IPS-NIHi11 (cell line): Measurements from ENCODE around the gene ATP8B1.
A peak's percentile ranks its signal among the peaks of the same experiment; 100 is the strongest.

Experiments used
- DNase-seq: peaks from one replicate; pipeline ENCODE4 v3.0.0; 2012; ENCODE audit warnings: mixed read lengths, low spot score

Gene ATP8B1

DNA sequence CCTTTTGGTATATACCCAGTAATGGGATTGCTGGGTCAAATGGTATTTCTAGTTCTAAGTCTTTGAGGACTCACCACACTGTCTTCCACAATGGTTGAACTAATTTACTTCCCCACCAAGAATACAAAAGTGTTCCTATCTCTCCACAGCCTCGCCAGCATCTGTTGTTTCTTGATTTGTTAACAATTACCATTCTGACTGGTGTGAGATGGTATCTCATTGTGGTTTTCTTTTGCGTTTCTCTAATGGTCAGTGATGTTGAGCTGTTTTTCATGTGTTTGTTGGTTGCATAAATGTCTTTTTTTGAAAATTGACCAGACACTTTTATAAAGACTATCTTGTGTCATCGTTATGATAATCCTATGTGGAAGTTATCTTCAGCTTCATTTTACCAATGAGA is 16.0 kb upstream of the ATP8B1 start:
- no peak for DNase-seq

DNA sequence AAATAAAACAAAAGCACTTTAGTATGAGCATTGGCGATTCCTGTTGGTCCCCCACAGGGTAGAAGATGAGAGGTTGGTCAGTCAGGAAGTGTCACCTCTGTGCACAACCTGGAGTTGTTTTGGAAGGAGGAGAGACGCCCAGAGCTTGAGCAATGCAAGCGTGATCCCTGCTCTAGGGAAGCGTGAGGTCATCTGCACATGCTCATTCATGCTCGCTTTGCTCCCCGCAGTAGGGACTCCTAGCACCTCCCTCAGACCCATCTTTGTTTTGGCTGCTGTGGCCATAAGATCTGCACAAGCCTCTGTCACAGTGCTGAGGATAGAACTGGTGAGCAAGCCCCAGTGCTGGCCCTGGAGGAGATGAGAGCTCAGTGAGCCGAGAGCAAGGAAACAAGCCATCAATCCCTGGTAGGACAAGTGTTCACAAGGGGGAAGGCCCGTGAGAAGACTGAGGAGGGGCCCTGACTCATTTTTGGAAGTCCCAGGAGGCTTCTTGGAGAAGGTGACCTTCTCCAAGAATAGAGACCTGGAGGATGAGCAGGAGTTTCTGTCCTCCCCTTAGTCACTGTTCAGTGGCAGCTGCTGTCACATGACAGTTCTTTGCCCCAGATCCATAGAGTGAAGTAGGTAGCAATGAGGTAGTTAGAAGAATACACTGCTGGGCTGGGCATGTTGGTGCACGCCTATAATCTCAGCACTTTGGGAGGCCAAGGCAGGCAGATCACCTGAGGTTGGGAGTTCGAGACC is 13.3 kb upstream of the ATP8B1 start:
- no peak for DNase-seq

GRCh38 chr18:57814555-57814954 is 11.4 kb upstream of the ATP8B1 start:
- DNase-seq, result no peak

GRCh38 chr18:57813245-57813644 is 10.1 kb upstream of the ATP8B1 start:
- DNase-seq, result peak; percentile 18

- no peak for DNase-seq
These were observed 9.0 kb upstream of the ATP8B1 start for GRCh38 chr18:57812126-57812477.

DNA sequence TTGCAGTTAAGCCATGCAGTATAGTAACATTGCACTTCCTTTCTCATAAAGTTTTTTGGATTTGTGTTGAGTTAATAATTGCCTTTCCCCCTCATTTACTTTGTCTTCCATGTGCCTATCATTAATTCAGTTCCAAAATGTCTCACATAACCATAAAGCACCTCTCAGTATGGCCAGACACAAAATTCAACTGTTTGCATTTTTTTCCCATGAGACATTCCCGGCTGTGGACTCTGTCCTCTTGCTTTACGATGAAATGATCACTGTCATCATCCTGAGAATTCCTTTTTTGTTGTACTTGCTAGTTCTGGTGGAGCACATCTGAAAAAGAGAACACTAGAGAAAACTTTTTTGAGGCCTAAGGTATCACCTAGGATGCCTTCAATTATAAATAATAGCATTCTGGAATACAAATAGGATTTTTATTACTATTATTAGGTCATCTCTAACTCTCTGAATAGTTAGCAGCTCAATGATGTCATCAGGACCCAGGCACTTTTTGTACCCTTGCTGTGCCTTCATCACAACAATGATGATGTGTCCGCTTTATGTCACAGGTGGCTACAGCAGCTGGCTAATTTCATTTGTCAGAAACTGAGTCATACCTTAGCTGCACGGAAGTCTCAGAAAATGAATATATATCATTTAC is 8.5 kb upstream of the ATP8B1 start:
- no peak for DNase-seq

DNA sequence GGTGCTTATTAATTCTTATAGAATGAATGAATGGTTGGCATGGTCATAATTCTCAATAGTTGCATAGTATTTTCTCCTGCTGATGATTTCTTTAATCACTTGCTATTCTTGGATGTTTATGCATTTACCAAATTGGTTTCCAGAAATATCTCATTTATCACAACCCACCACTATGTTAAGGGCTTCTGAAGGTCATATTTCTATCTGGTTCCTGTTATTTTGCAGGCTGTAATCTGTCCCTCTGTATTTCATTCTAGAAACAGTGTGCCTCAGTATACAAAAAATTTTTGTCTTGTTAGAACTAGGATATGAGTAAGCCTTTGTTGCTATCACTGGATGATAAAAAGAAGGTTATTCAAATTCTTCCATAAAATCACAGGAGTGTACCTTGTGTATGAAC is 6.1 kb upstream of the ATP8B1 start:
- DNase-seq, result no peak

DNA sequence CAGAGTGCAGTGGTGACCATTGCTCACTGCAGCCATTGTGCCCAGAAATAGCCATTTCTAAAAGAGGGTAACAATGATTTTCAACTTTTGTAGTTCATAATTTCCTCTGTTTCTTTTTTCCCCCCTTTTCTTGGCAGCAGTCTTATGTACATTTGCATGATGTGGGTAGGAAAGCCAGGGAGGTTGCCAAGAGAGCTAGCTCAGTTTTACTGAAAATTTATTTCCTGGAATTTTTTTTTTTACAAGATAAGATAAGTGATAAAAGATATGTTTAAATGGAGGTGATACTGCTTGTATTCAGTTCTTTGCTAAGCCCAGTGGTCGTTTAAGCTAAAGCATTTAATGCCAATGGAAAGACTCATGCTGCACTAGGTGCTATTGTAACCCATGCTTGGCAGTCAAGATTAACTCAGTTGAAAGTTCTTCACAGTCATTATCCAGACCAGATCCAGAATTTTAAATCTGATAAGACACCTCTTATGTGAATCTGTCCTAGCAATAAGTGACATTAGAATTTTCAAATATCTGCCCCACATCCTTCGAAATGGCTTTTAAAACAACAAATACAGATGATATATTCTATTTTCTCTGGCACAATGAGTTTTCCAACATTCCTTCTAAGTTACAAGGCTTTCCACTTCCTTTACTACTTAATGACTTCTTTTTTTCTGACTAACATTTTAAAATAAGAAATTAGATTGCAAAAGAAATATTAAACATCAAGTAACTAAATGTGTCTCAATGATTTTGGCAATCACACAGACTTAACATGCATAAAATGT is 4.4 kb upstream of the ATP8B1 start:
- no peak for DNase-seq

DNA sequence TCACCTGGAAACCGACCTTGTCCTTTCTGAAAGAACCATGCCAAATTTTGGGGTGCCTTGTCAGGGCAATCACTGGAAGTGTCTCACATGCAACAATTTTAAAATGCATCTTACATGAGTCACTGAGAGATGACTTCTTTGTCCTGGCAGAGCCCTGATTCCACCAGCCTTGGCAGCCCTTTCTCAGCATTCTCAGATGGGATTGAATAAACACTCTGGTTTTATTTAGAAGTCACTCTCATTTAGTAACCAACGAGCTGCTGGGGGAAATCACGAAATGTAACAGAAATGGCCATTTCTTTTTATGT is 3.8 kb upstream of the ATP8B1 start:
- DNase-seq, result no peak

- no peak for DNase-seq
These were observed 3.3 kb upstream of the ATP8B1 start for GRCh38 chr18:57806201-57806977.

- DNase-seq, result no peak
These were observed 2.0 kb upstream of the ATP8B1 start for GRCh38 chr18:57805117-57805516.

GRCh38 chr18:57804557-57804956 is 1.4 kb upstream of the ATP8B1 start:
- no peak for DNase-seq

- peak; percentile 50 for DNase-seq
These were observed 657 bp downstream of the ATP8B1 start for GRCh38 chr18:57802213-57803102.

DNA sequence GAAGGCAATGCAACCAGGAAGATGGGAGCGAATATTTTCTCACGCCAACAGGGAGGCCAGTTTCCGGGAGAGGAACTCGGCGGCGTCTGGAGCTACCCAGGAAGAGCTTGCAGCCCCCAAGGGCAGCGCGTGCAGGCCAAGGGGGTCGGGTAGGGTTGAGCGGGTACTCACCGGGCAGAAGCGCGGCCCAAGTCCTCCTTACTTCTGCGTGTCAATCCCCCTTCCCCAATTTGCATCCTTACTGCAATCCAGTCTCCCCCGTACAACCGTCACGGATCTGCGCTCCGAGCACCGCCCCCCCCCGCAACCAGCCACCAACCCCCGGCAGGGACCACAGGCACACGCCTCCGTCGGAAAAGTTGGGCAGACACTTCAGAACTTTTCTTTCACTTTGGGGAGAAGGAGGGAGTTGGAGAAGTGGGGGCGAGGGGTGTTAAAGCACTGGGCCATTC is 1.3 kb downstream of the ATP8B1 start:
- DNase-seq, result peak; percentile 42

GRCh38 chr18:57801325-57801724 is 1.8 kb downstream of the ATP8B1 start:
- DNase-seq, result no peak

DNA sequence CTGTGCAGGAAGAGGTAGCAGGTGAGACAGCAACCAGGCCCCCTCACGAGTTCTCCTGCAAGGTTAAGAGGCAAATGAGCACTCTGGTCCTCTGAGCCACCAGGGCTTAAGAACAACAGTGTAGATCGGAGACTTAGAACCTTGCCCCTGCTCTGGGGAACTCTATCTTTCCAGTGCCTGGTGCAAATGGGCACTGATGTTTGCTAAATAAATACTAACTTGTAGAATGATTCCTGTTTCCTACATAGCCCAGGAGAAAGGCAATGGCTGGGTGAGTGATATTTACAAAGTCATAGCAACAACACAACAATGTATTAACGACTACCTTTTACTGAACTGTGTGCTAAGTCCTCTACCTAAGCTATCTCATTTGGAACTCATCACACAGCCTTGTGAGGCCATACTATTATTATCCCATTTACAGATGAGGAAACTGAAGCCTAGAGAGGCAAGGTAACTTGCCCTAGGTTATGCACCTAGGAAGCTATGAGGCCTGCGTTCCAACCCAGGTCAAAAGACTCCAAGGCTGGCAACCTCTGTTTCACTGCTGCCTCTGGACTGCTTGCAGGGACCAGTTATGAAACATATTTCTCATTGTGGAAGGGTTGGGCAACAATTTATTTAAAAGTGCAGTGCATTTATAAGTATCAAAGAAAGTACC is 4.3 kb downstream of the ATP8B1 start:
- no peak for DNase-seq

DNA sequence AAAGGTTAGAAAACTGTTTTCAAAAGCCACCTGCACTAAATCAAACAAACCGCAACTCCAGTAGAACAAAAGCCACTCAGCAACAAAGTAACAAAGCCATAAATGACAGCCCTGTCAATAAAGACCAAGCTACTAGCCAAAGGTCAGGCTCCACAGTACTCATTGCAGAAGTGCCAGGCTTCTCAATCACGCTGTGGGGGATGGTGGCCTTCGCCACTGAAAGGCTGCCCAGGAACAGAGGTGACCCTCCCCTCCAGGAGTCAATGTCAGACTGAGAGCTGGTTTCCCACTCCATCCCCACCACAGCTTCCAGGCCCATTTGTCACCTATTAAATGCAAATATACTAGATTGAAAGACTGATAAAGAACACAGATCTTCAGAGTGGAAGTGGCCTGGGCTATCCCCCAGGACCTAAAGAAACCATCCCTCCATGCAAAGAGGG is 5.9 kb downstream of the ATP8B1 start:
- DNase-seq, result no peak

DNA sequence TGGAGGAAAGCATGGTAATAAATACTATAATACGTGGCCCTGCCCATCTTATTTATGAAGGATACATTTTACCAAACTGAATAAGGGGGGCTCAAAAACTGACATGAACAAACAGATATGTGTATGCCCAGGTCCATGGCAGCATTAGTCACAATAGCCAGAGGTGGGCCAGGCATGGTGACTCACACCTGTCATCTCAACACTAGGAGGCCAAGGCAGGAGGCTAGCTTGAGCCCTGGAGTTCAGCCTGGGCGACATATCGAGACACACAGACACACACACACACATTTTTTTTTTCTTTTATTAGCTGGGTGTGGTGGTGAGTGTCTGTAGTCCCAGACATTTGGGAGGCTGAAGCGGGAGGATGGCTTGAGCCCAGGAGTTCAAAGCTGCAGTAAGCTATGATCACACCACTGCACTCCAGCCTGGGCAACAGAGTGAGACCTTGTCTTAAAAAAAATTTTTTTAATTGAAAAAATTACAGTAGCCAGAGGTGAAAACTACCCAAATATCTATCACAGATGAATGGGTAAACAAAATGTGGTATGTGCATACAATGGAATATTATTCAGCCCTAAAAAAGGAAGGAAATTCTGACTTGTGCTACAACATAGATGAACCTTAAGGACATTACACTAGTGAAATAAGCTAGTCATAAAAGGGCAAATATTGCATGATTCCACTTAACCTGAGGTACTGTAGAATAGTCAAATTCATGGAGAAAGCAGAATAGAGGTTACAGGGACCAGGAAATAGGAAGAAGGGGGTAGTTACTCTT is 8.0 kb downstream of the ATP8B1 start:
- no peak for DNase-seq

GRCh38 chr18:57793302-57793986 is 9.7 kb downstream of the ATP8B1 start:
- DNase-seq, result no peak
